Mucosa of descending colon (tissue), 3 donors: Measurements from ENCODE around the gene TCN1. TPM values are rescaled to one million over a fixed set of nuclear protein-coding genes. Genes with fewer than 3 reads are reported as not detected.
"Not testable (repeated sequence)": the region's sequence is repeated elsewhere in the genome, so short reads cannot be mapped to it uniquely, and the experiment has no call there.

ENCODE experiments used
- ATAC-seq: fragments of 200-7000 bp; cut with Tn5 transposase; one replicate; pipeline ENCODE4 v1.9.1; 2020; ENCODE audit warnings: mild to moderate bottlenecking, moderate library complexity
- DNase-seq, 3 donors: peaks; one replicate each; pipeline ENCODE4 v3.0.0-alpha.2; 2020
- H3K36me3 ChIP-seq: fragments of 200-600 bp; one replicate; pipeline ENCODE4 v1.8.0; 2021; ENCODE audit warnings: low read depth, mild to moderate bottlenecking
- H3K4me1 ChIP-seq: fragments of 200-600 bp; one replicate; pipeline ENCODE4 v1.8.0; 2021; ENCODE audit warnings: low read depth, mild to moderate bottlenecking
- H3K4me3 ChIP-seq: fragments of 200-600 bp; one replicate; pipeline ENCODE4 v1.8.0; 2021; ENCODE audit warnings: mild to moderate bottlenecking
- H3K9me3 ChIP-seq: fragments of 200-600 bp; one replicate; pipeline ENCODE4 v1.8.0; 2021; ENCODE audit warnings: mild to moderate bottlenecking
- intact Hi-C, 2 donors: fragments of 100-400 bp; cut with DNase I in 1 of 2; cut with micrococcal nuclease in 1 of 2; formaldehyde crosslinking; loops; one replicate each; pipeline versions ENCODE4 v1.11.0 to v1.11.1; 2022; cut with DNase I, micrococcal nuclease
- long read RNA-seq, 2 donors: library from polyadenylated mRNA; unstranded; transcript quantifications; one replicate each; pipeline ENCODE4 v2.0.0, GENCODE V29; 2019 to 2021
- total RNA-seq, 3 donors: library from RNA; stranded (reverse); fragmentation: NEBNext Ultra II Directional in 2 of 3; extraction: Animal tissue kit (Norgen Biotek cat#: 25700) in 2 of 3; gene quantifications; one replicate each; pipeline versions ENCODE4 v1.2.1 to v1.2.4, GENCODE V29; 2021 to 2023
- TF ChIP-seq, protein P1 (sequence below): fragments of 200-600 bp; IDR thresholded peaks from one replicate; pipeline ENCODE4 v1.8.0; 2022; ENCODE audit warnings: antibody characterized with exemption, mild to moderate bottlenecking
- donor health status: DM: no; HTN: no; CAD: no; lungs with moderate emphysema.
- donor health status: DM: no; HTN: no; CAD: no.
- donor health status: DM: no; HTN: yes; CAD: no.

TCN1 gene, protein sequence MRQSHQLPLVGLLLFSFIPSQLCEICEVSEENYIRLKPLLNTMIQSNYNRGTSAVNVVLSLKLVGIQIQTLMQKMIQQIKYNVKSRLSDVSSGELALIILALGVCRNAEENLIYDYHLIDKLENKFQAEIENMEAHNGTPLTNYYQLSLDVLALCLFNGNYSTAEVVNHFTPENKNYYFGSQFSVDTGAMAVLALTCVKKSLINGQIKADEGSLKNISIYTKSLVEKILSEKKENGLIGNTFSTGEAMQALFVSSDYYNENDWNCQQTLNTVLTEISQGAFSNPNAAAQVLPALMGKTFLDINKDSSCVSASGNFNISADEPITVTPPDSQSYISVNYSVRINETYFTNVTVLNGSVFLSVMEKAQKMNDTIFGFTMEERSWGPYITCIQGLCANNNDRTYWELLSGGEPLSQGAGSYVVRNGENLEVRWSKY
- total RNA-seq: 1 to 10 TPM in 1 of 3 donors, not detected in 2; 1.7 TPM
- long read RNA-seq, donor 1: 0 reads
- long read RNA-seq, donor 2, partial matches to known transcripts: 0 of 1 reads
- long read RNA-seq, donor 2, other reads (novel, unspliced or antisense): 0 of 1 reads

DNA sequence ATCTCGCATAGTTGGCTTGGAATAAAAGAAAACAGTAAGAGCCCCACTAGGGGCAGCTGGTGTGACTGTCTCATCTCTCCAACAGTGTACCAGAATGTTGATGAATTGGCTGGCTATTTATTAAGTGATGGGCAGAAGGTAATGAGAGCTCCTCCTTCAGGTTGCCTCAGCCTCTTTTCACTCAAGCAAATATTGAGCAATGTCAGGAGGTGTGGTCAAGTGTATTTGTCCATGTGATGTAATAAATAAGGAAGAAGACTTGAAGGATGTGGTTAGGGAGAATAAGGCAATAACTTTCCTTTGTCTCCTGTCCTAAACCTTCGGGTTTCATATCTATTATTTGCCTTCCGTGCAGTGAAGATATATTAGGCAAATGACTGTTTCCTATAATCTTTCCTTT is at the start of gene TCN1:
Gene TCN1, minus strand, starts transcription at position 91 of the 400 bp plus-strand sequence. Its CDS starts 17 bp downstream, at position 74.
- Histone ChIP-seq H3K9me3 (no peaks in the 10 kb centered on the region), H3K36me3 (no peaks in the 10 kb centered on the region), H3K4me3 (no peak within 1 kb of the TSS), H3K4me1 (no peaks in the 10 kb centered on the region)
- TF ChIP-seq, protein P1, sequence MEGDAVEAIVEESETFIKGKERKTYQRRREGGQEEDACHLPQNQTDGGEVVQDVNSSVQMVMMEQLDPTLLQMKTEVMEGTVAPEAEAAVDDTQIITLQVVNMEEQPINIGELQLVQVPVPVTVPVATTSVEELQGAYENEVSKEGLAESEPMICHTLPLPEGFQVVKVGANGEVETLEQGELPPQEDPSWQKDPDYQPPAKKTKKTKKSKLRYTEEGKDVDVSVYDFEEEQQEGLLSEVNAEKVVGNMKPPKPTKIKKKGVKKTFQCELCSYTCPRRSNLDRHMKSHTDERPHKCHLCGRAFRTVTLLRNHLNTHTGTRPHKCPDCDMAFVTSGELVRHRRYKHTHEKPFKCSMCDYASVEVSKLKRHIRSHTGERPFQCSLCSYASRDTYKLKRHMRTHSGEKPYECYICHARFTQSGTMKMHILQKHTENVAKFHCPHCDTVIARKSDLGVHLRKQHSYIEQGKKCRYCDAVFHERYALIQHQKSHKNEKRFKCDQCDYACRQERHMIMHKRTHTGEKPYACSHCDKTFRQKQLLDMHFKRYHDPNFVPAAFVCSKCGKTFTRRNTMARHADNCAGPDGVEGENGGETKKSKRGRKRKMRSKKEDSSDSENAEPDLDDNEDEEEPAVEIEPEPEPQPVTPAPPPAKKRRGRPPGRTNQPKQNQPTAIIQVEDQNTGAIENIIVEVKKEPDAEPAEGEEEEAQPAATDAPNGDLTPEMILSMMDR: no peak
- intact Hi-C loops: no loop called here
- DNase-seq: no peak
- peak; percentile 72 for ATAC-seq

DNA sequence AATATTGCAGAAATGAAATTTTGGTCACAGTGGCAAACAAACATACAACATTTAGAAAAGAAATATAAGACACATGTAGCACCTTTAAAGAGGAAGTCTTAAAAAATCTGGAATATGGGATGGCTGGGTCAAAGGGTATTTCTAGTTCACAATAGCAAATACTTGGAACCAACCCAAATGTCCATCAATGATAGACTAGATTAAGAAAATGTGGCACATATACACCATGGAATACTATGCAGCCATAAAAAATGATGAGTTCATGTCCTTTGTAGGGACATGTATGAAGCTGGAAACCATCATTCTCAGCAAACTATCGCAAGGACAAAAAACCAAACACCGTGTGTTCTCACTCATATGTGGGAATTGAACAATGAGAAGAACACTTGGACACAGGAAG is 37.3 kb upstream of the TCN1 start:
- intact Hi-C loops, ATAC-seq, H3K4me3 ChIP-seq, H3K36me3 ChIP-seq, H3K4me1 ChIP-seq, H3K9me3 ChIP-seq, DNase-seq: not testable (repeated sequence)

DNA sequence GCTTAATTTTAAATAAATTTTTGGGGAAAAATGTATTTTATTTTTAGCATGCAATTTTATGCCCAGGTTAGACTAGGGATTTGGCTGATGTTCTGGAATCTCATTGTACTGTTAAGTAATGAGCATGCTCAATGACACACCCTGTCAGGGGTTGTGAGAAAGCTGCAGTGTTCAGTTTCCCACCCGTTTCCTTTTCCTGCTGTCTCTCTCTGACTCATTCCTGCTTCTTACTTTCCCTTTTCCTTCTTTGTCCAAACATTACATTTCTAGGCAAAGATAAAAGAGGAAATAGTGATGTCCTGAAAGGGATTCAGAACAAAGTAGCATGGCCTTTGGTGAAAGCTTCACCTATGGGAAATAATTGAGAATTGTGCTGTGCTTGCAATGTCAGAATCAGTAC is 35.0 kb upstream of the TCN1 start:
- no peak overlapping the region for H3K4me3 ChIP-seq
- no peaks in the 10 kb centered on the region for H3K36me3 ChIP-seq
- TF ChIP-seq, protein P1: no peak
- H3K9me3 ChIP-seq: no peaks in the 10 kb centered on the region
- intact Hi-C loops: no loop called here
- no peaks in the 10 kb centered on the region for H3K4me1 ChIP-seq
- peak in 1 of 3 donors; percentile 13 for DNase-seq
- ATAC-seq: peak; percentile 89

DNA sequence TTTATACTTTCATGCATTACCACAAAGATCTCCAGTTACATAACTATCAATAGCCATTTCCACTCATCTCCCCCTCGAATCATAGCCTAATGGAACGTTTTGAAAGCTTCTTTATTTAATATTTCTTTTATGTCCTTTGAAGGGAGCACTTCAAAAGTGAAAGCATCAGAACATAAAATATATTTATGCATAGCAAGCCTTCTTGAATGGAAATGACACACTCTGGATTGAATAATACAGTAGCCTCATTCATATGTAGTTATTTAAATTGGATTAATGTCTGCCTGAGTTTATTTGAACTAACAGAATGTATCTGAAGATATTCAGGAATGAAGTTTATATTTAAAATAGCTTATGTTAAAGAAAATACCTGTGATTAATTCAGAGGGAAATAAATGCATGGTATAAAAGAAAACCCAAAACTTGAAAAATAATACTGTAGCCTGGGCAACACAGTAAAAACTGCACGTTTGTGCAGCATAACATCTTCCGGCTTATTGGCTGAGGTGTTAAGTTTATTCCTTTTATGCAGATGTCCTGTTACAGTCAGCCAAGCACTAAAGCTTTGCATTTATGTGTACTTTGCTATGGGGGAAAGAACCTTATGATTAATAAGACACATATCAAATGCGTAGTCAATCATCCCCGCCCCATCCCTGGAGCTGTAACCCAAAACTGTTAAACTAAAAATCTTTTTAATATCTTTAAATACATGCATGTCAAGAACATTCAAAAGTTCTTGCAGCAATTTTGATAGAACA is 34.3 kb upstream of the TCN1 start:
- H3K4me3 ChIP-seq: no peak overlapping the region
- intact Hi-C loops: no loop called here

DNA sequence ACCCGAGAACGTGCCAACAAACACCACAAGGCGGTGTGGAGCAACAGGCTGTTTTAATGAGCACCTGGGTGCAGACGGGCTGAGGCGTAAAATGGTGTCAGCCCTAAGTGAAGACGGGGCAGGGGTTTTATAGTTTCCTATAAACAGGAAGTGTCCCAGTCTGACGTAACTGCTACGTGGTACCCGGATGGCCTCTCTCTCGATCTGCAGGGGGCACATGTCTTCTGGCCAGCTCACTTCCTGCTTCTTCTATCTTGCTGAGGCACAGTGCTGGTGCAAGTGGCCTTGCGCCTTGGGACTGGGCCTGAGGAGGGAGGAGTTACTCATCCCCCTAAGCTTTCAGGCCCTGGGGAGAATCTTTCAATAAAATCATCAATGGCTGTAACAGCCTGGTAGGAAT is 33.2 kb upstream of the TCN1 start:
- Histone ChIP-seq H3K36me3 (no peaks in the 10 kb centered on the region), H3K9me3 (no peaks in the 10 kb centered on the region), H3K4me3 (no peak overlapping the region), H3K4me1 (no peaks in the 10 kb centered on the region)
- intact Hi-C loops: no loop called here
- TF ChIP-seq, protein P1: no peak
- ATAC-seq (no peak), DNase-seq (no peak)

More for the DNA sequence above, 34.3 kb upstream of the TCN1 start:
- no peak for ATAC-seq
- Histone ChIP-seq H3K4me1 (no peaks in the 10 kb centered on the region), H3K9me3 (no peaks in the 10 kb centered on the region), H3K36me3 (no peaks in the 10 kb centered on the region)
- no peak for DNase-seq
- TF ChIP-seq, protein P1: no peak

DNA sequence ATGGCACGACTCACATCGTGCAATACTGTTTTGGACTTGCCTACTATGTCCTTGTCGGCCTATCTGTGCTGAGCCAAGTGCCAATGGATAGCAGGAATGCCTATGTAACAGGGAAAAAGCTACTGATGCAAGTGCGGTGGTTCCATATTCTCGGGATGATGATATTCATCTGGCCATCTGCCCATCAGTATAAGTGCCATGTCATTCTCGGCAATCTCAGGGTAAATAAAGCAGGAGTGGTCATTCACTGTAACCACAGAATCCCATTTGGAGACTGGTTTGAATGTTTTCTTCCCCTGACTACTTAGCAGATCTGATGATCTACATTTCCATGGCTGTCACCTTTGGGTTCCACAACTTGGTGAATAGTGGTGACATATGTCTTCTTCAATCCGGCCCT is 32.4 kb upstream of the TCN1 start:
- no peak overlapping the region for H3K4me3 ChIP-seq
- intact Hi-C loops: no loop called here
- ATAC-seq (no peak), DNase-seq (no peak)
- H3K4me1 ChIP-seq: no peaks in the 10 kb centered on the region
- no peaks in the 10 kb centered on the region for H3K9me3 ChIP-seq
- TF ChIP-seq, protein P1: no peak
- no peaks in the 10 kb centered on the region for H3K36me3 ChIP-seq
